ENCODE results near the gene IQUB.

GRCh38 chr7:123548406-123548805, 14.0 kb upstream of the IQUB start:
- TF ChIP-seq EZH2 (IDR thresholded peaks at IDR 0.05; ENCODE audit: borderline replicate concordance, low read depth, low read length, severe bottlenecking) (no peak), CTCF (IDR thresholded peaks at IDR 0.05; ENCODE audit: borderline replicate concordance, extremely low read depth, low read length, poor library complexity, severe bottlenecking) (no peak)
